Stimulated activated CD4-positive, alpha-beta T cell treated with anti-CD3 and anti-CD28 coated beads, Interleukin-12 subunit alpha, Interleukin-12 subunit beta, amount 100 ng/mL, for 4 hours (primary cell): ENCODE results near the gene FAM136A.
A peak's percentile ranks its signal among the peaks of the same experiment; 100 is the strongest.
"Not testable (repeated sequence)": the region's sequence is repeated elsewhere in the genome, so short reads cannot be mapped to it uniquely, and the experiment has no call there.

Source experiments
- DNase-seq: peaks from one replicate; pipeline ENCODE4 v3.0.0-alpha.2; 2020

The FAM136A gene

GRCh38 chr2:70301344-70302194 lies at the start of gene FAM136A:
Gene FAM136A, minus strand, starts transcription at chr2:70302067. Its CDS starts 56 bp downstream, at chr2:70302011.
- peak; percentile 88 for DNase-seq

GRCh38 chr2:70349921-70350685 lies 48.2 kb upstream of the FAM136A start:
- no peak for DNase-seq

- DNase-seq, result no peak
Observed at GRCh38 chr2:70347831-70348230, 46.0 kb upstream of the FAM136A start.

DNA sequence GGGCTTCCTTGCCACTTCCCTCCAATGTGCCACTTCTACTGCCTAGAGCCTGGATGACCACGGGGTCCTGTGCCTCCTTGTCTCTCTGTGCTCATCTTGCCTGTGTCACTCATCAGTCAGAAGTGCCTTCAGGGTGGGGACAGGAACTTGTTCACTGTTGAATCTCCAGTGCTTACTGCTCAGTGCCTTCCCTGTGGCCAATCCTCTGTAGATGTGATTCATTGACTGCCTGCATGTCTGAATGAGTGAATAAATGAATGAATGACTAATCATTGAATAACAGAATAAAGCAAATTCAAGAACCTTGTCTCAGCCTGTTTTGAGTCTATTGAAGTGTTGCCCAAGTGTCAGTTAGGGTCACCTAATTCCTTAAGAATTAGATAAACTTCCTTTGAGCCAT lies 42.3 kb upstream of the FAM136A start:
- no peak for DNase-seq

DNA sequence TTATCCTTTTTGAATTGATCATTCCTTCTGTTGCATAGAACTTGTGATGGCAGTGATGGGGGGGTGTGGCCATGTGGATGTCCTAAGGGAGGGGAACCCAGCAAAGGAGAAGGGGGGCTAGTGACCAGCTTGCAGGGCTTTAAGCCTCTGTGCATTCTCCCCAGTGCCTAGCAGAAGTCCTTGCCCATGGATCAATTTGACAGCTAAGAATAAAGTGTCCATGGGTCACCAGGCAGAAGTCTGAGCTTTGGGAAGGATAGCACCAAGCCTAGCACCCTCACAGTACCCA lies 39.6 kb upstream of the FAM136A start:
- DNase-seq, result no peak

DNA sequence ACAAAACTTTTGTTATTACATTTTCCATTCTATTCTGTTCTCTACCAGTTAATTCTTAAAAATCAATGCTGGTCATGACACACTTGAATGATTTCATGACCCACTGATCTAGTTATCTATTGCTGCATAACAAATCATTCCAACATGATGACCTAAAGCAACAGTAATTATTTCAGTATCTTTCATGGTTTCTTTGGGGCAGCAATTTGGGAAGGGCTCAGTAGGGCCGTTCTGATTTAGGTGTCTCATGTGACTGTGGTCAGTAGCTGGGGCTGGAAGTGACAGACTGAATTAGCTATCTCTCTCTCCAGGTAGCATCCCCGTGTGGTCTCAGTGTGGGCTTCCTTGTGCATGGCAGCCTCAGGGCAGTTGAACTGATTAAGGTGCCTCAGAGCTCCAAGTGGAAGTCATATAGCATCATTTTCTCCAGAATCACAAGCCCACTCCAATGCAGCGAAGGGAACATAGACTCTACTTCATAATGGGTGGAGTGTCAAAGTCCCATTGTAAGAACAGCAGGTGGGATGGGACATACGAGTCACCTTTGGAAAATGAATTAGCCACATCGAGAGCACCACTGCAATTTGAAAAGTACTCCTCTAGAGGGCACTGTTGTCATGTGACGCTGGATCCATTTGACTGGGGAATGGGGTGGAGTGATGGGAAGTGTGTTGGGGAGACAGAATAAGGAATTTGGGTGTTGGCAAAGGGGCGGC lies 39.1 kb upstream of the FAM136A start:
- DNase-seq, result peak; percentile 9

DNA sequence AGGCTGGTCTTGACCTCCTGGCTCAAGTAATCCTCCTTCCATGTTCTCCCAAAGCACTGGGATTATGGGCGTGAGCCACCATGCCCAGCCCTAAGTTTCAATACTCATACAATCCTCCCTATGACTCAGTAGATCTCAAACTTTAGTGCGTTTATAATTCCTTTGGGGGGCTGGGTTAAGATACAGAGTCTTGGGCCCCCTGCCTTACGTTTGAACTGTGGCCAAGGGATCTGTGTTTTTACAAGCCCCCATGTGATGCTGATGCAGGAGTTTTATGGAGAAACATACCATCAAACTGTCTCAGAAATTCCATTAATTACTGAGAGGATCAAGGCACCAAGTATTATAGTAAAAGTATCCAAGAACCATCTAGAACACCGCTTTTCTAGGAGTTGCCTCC lies 38.2 kb upstream of the FAM136A start:
- no peak for DNase-seq

DNA sequence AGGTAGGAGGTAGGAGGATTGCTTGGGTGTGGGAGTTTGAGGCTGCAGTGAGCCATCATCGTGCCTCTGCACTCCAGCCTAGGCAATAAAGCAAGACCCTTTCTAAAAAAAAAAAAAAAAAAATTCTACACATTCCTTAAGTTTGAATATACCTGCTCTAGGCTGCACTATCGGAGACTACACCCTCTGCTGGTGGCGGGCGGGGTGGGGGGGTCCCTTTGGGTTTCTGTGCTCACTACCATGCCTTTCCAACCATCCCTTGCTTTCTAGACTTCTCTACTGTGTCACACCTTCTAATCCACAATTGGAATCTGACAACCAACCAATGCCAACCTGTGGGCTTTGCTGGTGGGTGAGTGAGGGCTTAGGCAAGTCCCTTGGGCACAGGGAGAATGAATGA lies 34.7 kb upstream of the FAM136A start:
- no peak for DNase-seq

DNA sequence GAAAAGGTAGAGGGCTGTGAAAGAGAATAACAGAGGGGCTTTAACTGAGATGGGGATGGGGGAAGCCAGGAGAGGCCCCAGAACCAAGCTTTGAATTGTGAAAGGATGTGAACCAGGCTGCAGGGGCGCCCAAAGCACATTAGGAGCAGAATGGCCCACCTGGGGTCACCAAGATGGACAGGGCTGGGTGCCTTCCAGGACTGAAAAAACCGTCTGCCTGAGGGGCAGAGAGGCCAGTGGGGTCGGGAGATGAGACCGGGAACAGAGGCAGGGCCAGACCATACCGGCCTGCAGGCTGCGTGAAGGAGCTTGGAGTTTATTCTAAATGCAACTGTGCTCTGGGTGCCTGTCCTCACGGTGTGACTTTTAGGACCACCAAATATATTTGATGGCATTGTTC lies 29.1 kb upstream of the FAM136A start:
- DNase-seq, result no peak

DNA sequence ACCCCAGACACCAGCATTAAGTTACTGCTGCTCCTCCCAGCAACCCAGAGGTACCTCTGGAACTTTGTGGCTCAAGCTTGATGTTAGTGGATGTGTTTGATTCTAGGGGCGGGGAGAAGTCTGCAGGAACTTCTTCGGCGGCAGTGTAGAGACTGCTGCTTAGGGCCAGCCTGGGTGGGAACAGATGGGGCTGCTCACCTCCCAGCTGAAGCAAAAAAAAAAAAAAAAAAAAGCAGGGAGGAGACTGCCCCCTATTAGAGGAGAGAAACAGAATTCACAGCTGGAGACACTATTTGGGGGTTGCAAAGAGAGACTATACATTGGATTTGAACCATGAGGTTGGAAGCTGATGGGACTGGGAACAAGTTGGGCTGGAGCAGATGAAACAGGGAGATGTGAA lies 28.6 kb upstream of the FAM136A start:
- DNase-seq, result no peak

- no peak for DNase-seq
Observed at GRCh38 chr2:70328921-70329561, 27.2 kb upstream of the FAM136A start.

DNA sequence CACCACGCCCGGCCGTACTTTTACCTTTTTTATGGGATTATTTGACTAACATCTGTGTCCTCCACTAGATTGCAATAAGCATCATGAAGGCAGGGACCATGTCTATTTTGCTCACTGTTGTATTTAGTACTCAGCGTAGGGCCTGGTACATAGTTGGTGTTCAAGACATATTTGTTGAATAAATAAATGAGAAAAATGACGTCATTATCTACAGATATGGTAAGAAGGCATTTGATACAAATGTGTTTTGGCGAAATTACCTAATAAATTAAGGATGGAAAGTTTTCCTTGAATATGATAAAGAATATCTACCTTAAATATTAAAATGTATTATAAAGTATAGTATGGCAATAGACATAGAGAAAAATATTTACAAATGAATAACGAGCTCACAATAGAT lies 24.0 kb upstream of the FAM136A start:
- no peak for DNase-seq

DNA sequence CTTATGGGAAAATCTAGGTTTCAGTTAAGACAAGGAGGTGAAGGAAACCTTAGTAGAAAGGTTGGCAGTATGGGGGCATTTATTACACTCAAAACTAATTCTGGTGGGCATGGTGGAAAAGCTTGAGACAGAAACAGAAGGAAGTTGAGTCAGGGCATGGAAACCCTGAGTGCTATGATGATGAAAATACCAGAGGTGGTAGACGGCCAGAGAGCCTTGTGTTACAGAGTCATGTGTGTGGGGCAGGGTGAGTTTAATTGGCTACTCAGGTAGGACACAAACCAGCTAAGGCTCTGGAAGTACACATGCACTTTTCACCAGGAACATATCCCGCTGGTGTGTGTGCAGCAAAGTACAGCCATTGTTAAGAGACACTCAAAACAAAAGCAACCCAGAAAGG lies 20.7 kb upstream of the FAM136A start:
- DNase-seq, result no peak

DNA sequence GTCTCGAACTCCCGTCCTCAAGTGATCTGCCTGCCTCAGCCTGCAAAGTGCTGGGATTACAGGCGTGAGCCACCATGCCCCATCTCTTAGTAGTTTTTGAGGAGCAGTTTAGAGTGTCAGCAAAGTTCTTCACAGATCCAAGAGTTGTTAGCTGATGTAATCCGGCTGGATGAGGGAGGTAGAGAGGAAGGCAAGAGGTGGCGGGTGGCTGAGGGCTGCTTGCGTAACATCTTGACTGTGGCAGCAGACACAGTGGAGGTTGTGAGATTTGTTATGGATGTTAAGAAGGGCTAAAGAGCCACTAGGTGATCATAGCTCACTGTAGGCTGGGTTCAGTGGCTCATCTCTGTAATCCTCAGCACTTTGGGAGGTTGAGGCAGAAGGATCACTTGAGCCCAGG lies 19.5 kb upstream of the FAM136A start:
- no peak for DNase-seq

DNA sequence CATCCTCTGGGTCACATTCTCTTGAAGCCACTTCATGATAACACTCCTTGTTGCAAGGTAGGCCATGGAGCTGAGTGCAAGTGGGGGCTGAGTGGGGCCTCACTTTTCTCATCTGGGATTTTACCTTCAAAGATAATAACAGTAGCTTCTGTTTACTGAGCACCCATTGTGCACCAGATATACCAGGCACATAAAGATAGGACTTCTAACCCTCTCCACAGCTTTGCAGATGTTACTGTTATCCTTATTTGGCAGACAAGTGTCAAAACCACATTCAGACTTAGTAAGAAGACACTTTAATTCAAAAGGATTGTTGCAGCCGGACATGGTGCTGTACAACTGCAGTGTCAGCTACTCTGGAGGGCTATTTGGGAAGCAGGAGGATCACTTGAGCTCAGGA lies 12.8 kb upstream of the FAM136A start:
- no peak for DNase-seq

GRCh38 chr2:70312560-70312959 lies 10.7 kb upstream of the FAM136A start:
- no peak for DNase-seq

DNA sequence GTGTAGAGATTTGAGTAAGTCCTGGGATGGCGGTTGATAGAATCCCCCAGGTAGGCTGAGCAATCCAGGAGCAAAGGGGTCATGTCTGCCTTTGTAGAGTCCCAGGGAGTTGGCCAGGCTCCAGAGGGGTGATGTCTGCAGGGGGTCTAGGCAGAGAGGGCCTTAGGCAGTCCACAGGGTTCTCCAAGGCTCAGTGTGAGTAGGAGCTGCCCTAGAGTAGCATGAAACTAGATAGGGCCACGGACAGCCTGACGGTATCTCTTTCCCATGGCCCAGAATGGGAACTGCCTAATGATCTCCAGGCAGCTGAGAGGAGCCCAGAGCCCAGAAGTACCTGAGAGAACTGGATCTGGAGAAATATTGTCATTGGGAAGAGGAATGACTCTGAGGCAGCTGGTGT lies 9.0 kb upstream of the FAM136A start:
- DNase-seq, result no peak

DNA sequence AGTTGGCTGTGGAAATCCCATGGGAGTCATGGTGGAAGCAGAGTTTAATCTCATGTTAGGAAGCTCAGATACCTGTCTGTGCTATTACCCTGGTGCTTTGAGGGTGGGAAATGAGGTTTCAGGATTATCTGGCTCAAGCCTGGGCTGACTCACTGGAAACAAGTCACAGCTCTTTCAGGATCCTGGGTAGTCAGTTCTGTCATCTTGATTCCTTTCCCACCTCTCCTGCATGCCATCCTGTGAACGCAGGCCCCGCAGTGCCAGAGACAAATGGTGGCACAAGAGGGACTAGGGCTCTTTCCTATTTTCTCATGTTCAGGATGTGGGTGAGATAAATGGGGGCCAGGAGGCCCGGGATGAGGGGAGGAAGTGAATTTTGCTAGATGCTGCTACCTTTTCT lies 3.7 kb upstream of the FAM136A start:
- DNase-seq, result no peak

GRCh38 chr2:70304498-70304897 lies 2.6 kb upstream of the FAM136A start:
- no peak for DNase-seq

- no peak for DNase-seq
Observed at GRCh38 chr2:70303186-70303585, 1.3 kb upstream of the FAM136A start.

- not testable (repeated sequence) for DNase-seq
Observed at GRCh38 chr2:70302195-70302546, 304 bp upstream of the FAM136A start.

DNA sequence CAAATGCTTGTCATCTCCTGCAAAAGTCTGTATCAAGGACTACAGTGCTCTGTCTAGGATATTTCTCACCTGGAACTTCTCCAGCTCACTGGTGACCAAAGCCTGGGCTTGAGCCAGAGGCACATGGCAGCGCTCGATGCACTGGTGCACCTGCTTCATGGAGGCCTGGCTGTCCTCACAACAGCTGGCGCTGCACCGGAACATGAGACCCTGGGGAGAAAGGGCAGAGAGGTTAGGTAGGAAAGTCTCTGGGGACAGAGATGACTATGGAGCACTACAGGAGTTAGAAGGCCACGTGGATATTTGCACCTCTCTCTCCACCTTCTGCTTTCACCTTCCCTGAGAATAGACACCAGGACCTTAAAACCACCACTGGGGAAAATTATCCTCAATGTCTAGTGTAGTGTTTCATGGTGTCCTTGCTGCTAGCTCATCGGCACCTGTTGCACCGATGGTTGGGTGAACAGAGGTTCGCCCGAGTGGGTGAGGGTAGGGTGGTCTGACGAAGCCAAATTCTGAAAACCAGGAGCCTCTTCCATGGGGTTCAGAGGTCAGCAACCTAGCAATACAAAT lies 1.0 kb downstream of the FAM136A start:
- no peak for DNase-seq

DNA sequence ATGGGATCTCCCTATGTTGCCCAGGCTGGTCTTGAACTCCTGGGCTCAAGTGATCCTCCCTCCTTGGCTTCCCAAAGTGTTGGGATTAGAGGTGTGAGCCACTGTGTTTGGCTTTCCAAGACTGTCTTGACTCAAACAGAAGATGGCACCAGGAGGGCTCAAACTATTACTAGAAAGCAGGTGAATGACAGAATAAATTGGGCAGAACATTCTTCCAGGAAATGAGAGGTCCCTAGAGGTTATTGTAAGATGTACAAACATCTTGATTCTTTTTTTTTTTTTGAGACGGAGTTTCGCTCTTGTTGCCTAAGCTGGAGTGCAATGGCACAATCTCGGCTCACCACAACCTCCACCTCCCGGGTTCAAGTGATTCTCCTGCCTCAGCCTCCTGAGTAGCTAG lies 4.0 kb downstream of the FAM136A start:
- DNase-seq, result not testable (repeated sequence)
